Fibroblast of villous mesenchyme (primary cell): ENCODE data around the gene KIAA1217. TPM values are rescaled to one million over a fixed set of nuclear protein-coding genes. Genes with fewer than 3 reads are reported as not detected.

Source experiments
- DNase-seq: peaks from one replicate; pipeline ENCODE4 v3.0.0-alpha.2; 2010; ENCODE audit warnings: low read depth
- H3K4me3 ChIP-seq: 2 replicates; pipeline ENCODE4 v1.5.1; 2011; ENCODE audit warnings: low read depth, mild to moderate bottlenecking, low read length
- total RNA-seq: library from RNA; depleted of rRNA; stranded (reverse); fragments of >200 nt; gene quantifications from 2 replicates; pipeline ENCODE4 v1.2.3, GENCODE V29; 2012
- TF ChIP-seq, protein P1 (sequence below): IDR thresholded peaks from 2 replicates; pipeline ENCODE4 v1.5.1; 2012; ENCODE audit warnings: low read depth, mild to moderate bottlenecking, low read length; ENCODE audit not compliant: insufficient read depth

Gene KIAA1217
- total RNA-seq, 1 donor, result 0.86 TPM

DNA sequence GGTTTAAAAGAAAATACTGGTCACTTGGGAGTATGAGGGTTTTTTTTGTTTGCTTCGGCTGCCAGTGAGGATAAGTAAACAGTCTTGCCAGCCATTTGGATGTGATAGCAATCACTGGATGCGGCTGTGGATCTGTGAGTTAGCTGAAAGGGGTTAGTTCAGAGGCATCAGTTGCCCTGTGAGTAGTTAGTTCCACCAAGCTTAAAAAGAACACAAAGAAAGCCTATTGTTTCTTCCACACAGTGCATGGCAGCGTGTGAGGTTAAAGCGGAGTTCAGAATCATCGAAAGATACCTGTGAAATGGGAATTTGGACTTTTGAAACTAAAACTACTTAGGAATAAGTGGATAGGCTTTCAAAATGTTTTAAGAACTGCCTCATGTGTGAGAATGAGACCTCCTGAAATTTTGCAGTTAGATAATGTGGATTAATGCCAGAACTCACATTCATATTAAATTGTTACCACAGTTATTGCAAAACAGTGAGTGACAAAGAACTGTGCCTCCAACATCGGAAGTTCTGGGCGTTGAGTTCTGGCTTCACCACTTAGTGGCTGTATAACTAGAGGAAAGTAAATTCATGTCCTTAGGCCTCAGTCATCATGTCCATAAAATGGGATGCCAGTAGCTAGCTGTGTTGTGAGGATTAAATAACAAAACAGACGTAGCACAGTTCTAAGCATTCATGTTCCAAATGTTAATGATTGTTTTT is 31.3 kb downstream of the KIAA1217 start:
- no peak overlapping the region for H3K4me3 ChIP-seq
- no peak for DNase-seq
- TF ChIP-seq, protein P1, sequence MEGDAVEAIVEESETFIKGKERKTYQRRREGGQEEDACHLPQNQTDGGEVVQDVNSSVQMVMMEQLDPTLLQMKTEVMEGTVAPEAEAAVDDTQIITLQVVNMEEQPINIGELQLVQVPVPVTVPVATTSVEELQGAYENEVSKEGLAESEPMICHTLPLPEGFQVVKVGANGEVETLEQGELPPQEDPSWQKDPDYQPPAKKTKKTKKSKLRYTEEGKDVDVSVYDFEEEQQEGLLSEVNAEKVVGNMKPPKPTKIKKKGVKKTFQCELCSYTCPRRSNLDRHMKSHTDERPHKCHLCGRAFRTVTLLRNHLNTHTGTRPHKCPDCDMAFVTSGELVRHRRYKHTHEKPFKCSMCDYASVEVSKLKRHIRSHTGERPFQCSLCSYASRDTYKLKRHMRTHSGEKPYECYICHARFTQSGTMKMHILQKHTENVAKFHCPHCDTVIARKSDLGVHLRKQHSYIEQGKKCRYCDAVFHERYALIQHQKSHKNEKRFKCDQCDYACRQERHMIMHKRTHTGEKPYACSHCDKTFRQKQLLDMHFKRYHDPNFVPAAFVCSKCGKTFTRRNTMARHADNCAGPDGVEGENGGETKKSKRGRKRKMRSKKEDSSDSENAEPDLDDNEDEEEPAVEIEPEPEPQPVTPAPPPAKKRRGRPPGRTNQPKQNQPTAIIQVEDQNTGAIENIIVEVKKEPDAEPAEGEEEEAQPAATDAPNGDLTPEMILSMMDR, result no peak

- no peak for DNase-seq
- no peak overlapping the region for H3K4me3 ChIP-seq
- TF ChIP-seq, protein P1, result no peak
Observed at GRCh38 chr10:24241536-24242040, 32.6 kb downstream of the KIAA1217 start.

DNA sequence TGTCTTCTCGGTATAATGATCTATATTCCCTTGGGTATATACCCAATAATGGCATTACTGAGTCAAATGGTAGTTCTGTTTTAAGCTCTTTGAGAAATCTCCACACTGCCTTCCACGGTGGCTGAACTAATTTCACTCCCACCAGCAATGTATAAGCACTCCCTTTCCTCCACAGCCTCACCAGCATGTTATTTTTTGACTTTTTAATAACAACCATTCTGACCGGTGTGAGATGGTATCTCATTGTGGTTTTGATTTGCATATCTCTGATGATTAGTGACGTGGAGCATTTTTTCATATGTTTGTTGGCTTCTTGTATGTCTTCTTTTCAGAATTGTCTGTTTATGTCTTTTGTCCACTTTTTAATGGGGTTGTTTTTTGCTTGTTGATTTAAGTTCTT is 33.6 kb downstream of the KIAA1217 start:
- TF ChIP-seq, protein P1, result no peak
- no peak overlapping the region for H3K4me3 ChIP-seq
- peak; percentile 3 for DNase-seq

DNA sequence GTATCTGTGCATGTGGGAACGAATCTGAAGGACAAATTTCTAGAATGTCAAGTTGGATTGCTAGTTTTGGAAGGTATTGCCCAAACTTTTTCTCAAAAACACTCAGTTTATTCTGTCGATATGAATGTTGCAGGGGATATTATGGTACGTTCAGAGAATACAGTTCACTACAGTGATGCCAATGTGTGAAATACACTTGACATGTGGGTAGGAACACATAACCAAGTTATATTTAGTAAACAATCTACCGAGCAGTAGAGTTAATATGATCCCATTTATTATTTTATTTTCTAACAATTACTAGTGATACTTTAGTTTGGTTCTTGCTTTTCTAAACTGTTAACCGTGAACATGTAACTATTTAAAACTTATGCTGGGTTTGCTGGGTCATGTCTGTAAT is 37.4 kb downstream of the KIAA1217 start:
- TF ChIP-seq, protein P1, result no peak
- no peak overlapping the region for H3K4me3 ChIP-seq
- no peak for DNase-seq

- TF ChIP-seq, protein P1, result no peak
- no peak for DNase-seq
- no peak overlapping the region for H3K4me3 ChIP-seq
Observed at GRCh38 chr10:24247841-24248240, 38.9 kb downstream of the KIAA1217 start.

DNA sequence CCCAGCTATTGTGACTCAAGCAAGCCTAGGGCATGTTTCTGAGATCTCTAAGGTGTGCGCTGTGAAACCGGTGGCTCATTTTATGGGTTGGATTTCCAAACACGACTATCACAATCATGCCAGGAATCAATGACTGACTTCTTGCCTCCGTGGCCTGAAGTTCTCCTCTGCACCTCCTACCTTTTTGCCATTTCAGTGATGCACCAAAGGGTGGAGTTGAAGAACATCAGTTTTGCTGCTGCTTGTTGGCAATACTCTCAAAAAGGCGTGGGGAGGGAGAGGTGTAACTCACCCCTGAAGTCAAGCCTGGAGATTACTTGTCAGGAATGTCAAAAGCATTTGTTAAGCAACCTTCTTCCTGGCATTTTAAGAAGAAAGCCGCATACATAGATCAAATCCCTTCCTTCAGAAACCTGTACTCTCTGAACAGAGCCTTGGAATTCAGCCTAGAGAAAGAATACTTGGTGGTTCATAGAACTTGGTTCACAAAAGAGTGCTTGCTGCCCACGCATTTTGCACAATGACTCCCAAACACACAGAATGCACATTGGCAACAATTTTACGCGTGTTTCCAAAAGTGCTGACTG is 41.0 kb downstream of the KIAA1217 start:
- TF ChIP-seq, protein P1, result no peak
- DNase-seq, result no peak

DNA sequence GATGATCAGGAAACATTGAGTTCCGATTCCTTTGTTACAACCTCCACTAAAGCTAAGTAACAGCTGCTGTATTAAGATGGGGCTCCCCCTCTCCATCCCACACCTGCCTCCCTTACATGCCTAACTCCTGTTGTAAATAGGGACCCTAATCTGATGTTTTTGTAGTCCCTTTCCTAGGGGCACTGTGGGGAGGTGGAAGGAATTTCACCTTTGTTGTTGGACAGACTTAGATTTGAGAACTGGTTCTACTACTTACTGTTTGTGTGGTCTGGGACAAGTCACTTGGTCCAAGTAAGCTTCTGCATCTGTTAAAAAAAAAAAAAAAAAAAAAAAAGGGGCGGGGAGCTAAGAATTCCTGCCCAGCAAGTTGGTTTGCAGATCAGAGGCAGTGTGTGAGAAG is 42.6 kb downstream of the KIAA1217 start:
- TF ChIP-seq, protein P1, result no peak
- H3K4me3 ChIP-seq, result no peak overlapping the region
- DNase-seq, result no peak

More for the DNA sequence above, 41.0 kb downstream of the KIAA1217 start:
- H3K4me3 ChIP-seq, result no peak overlapping the region
